ENCODE measurements around the gene CLPSL2. TPM values are rescaled to one million over a fixed set of nuclear protein-coding genes. Genes with fewer than 3 reads are reported as not detected.

The CLPSL2 gene
- total and polyA plus RNA-seq, 12 donors = not detected

GRCh38 chr6:35798706-35799105, 22.3 kb downstream of the CLPSL2 start:
- Histone ChIP-seq H3K27ac (no peak overlapping the region), H3K36me3 (no peaks in the 10 kb centered on the region), H3K9me3 (no peaks in the 10 kb centered on the region), H3K27me3 (peaks cover 0 to 22% (median 3%) of the 10 kb centered on the region in 7 donors), H3K4me1 (no peaks in the 10 kb centered on the region), H3K4me3 (no peak overlapping the region)
- intact Hi-C loops (cut with DNase I) = loop anchor here in 3 of 10 donors (1.0 kb wide), 2 partner anchors 10 to 11 kb away; no protein-coding TSS in a partner anchor
- WGBS, 2 donors = 58 to 71% methylated on average over 5 of the region's 5 CpGs
- no peak for TF ChIP-seq CTCF (IDR thresholded peaks at IDR 0.05)
- DNase-seq (no peak), ATAC-seq (no peak)

GRCh38 chr6:35801148-35801547, 24.8 kb downstream of the CLPSL2 start:
- DNase-seq (no peak), ATAC-seq (no peak)
- Histone ChIP-seq H3K4me1 (peaks cover 0 to 5% (median 0%) of the 10 kb centered on the region in 9 donors), H3K9me3 (no peaks in the 10 kb centered on the region), H3K36me3 (no peaks in the 10 kb centered on the region), H3K27ac (no peak overlapping the region), H3K4me3 (no peak overlapping the region), H3K27me3 (peaks cover 0 to 29% (median 17%) of the 10 kb centered on the region in 7 donors)
- 63 to 64% methylated on average over 3 of the region's 3 CpGs for WGBS, 2 donors
- intact Hi-C loops (cut with DNase I) = no loop called here
- no peak for TF ChIP-seq CTCF (IDR thresholded peaks at IDR 0.05)

- intact Hi-C loops (cut with DNase I) = loop anchor here in 1 of 10 donors (2.0 kb wide), 1 partner anchor 56 kb away; no protein-coding TSS in a partner anchor
- ATAC-seq = peak; percentile 76 to 93 (median 87)
- Histone ChIP-seq H3K27ac (no peak within 1 kb of the TSS), H3K27me3 (peaks cover 0 to 55% (median 21%) of the 10 kb centered on the region in 7 donors), H3K9me3 (no peaks in the 10 kb centered on the region), H3K36me3 (no peaks in the 10 kb centered on the region), H3K4me1 (peaks cover 0 to 5% (median 0%) of the 10 kb centered on the region in 9 donors), H3K4me3 (peak within 1 kb of the TSS in 8 of 10 donors; percentile 12 to 44 (median 30))
- TF ChIP-seq CTCF (IDR thresholded peaks at IDR 0.05) = no peak
- peak; percentile 16 to 48 for DNase-seq
- 13% methylated on average over 39 to 40 of the region's 40 CpGs for WGBS, 2 donors
Observed at GRCh38 chr6:35804996-35805736, 28.8 kb downstream of the CLPSL2 start, which contains the start of gene LHFPL5. LHFPL5 (plus strand) TSS chr6:35805352; CDS start chr6:35805671, 319 bp downstream.

DNA sequence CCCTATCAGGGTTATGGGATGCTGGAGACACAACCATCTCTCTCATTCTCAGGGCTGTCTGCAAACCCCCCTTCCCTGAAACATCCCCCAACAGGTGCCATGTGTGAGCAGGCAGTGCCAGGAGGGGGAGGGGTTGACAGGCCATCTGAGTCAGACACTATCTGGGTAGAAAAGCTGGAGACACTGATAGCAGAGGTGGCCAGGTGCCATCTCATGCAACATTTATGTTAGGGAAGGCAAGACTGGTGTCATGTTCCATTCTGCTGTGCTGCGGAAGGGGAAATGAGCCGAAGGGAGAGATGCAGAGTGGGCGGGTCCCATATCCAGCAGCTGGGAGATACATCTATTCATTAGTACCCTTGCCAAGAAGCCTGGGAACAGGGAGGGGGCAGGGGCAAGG, 32.3 kb downstream of the CLPSL2 start:
- Histone ChIP-seq H3K27ac (no peak overlapping the region), H3K4me1 (peaks cover 0 to 8% (median 0%) of the 10 kb centered on the region in 9 donors), H3K9me3 (no peaks in the 10 kb centered on the region), H3K36me3 (no peaks in the 10 kb centered on the region), H3K4me3 (no peak overlapping the region), H3K27me3 (peaks cover 0 to 57% (median 21%) of the 10 kb centered on the region in 7 donors)
- TF ChIP-seq CTCF (IDR thresholded peaks at IDR 0.05) = no peak
- WGBS, 2 donors = 44 to 65% methylated on average over 3 of the region's 3 CpGs
- intact Hi-C loops (cut with DNase I) = no loop called here
- ATAC-seq = no peak
- DNase-seq = no peak
